Measurements from ENCODE around the gene SPEM3. TPM values are rescaled to one million over a fixed set of nuclear protein-coding genes. Genes with fewer than 3 reads are reported as not detected.

The SPEM3 gene
- total RNA-seq, 1 donor from 2014 or later: not detected

DNA sequence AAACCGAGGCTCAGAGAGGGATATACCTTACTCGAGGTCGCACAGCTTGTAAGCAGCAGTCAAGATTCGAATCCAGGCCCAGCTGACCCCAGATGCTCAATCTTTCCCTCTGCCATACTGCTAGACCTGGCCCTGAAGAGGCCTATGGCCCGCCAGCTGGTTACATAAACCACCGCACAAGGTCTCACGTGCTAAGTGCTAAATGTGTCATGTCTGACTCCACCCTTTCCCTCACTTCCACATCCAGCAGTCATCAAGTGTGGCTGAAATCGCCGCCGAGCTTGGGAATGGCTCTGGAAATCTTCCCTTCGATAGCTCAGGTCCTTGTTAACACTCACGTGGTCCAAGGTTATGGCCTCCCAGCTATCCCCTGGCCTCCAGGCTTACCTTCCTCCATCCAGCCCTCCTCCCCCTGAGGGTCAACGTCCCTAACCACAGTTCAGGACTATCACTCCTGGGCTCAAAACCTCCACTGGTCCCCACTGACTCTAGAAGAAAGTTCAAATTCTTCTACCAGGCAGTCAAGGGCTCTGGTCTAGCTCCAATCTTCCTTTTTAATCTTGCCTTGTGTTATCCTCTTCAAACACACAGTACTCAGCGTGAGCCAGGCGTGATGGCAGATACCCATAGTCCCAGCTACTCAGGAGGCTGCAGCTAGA, 47.2 kb downstream of the SPEM3 start:
- H3K4me3 Mint-ChIP-seq: peak overlapping the region; percentile 11

DNA sequence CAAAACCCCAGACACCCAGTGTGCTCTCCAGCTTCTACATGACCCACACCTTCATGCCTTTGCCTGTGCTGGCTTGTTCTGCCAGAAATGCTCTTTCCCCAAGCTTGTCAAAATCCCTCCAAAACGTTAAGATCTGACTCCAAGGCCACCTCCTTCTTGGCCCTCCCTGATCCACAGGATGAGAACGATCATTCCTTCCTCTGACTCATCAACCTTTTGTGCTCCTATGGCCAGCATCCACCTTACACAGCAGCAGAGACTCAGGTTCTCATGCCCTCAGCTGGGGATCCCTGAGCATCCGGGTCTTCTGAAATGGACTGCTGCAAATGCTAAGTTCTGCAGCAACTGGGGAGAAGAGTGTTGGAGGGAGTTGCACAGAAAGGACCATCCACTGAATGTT, 47.8 kb downstream of the SPEM3 start:
- Histone ChIP-seq H4K20me1 (ENCODE audit: low read depth) (peaks cover 29% of the 10 kb centered on the region), H3K4me3 (no peak overlapping the region), H3K9me3 (ENCODE audit: low read depth) (no peaks in the 10 kb centered on the region), H2AFZ (replicated peaks) (no peak overlapping the region), H3K27me3 (no peaks in the 10 kb centered on the region), H3F3A (ENCODE audit: low read depth) (peaks cover 24% of the 10 kb centered on the region), H3K36me3 (no peaks in the 10 kb centered on the region), H3K79me2 (ENCODE audit: low read depth) (peaks cover 73% of the 10 kb centered on the region), H3K4me2 (no peak overlapping the region), H3K27ac (no peak overlapping the region), H3K4me1 (peaks cover 15% of the 10 kb centered on the region), H3K9ac (no peak overlapping the region)
- H3K27ac Mint-ChIP-seq: peak overlapping the region; percentile 73
- no peak for DNase-seq (ENCODE audit: low spot score)
- peaks cover 10% of the 10 kb centered on the region for H3K27me3 Mint-ChIP-seq (ENCODE audit: insufficient read depth, low read depth)
- peaks cover 40% of the 10 kb centered on the region for H3K4me1 Mint-ChIP-seq
- peak overlapping the region; percentile 11 for H3K4me3 Mint-ChIP-seq
- H3K36me3 Mint-ChIP-seq: peaks cover 7% of the 10 kb centered on the region
- no peaks in the 10 kb centered on the region for H3K9me3 Mint-ChIP-seq
- no peak for TF ChIP-seq EZH2 (IDR thresholded peaks at IDR 0.05)
- TF ChIP-seq EZH2phosphoT487 (IDR thresholded peaks at IDR 0.05): no peak
- no peak for TF ChIP-seq CTCF (IDR thresholded peaks at IDR 0.05)

More for the DNA sequence above, 47.2 kb downstream of the SPEM3 start:
- Mint-ChIP-seq H3K27me3 (ENCODE audit: insufficient read depth, low read depth) (peaks cover 10% of the 10 kb centered on the region), H3K4me1 (peaks cover 35% of the 10 kb centered on the region), H3K9me3 (no peaks in the 10 kb centered on the region), H3K36me3 (peaks cover 7% of the 10 kb centered on the region), H3K27ac (peak overlapping the region; percentile 73)
- no peak overlapping the region for H2AFZ ChIP-seq (replicated peaks)
- H3K36me3 ChIP-seq: no peaks in the 10 kb centered on the region
- H3K9me3 ChIP-seq (ENCODE audit: low read depth): no peaks in the 10 kb centered on the region
- no peak for DNase-seq (ENCODE audit: low spot score)
- no peaks in the 10 kb centered on the region for H3K27me3 ChIP-seq
- no peak overlapping the region for H3K4me3 ChIP-seq
- H3K4me2 ChIP-seq: no peak overlapping the region
- no peak overlapping the region for H3K27ac ChIP-seq
- H3K9ac ChIP-seq: no peak overlapping the region
- peaks cover 29% of the 10 kb centered on the region for H4K20me1 ChIP-seq (ENCODE audit: low read depth)
- H3K4me1 ChIP-seq: peaks cover 10% of the 10 kb centered on the region
- TF ChIP-seq EZH2phosphoT487 (IDR thresholded peaks at IDR 0.05) (no peak), EZH2 (IDR thresholded peaks at IDR 0.05) (no peak), CTCF (IDR thresholded peaks at IDR 0.05) (no peak)
- peaks cover 24% of the 10 kb centered on the region for H3F3A ChIP-seq (ENCODE audit: low read depth)
- peaks cover 78% of the 10 kb centered on the region for H3K79me2 ChIP-seq (ENCODE audit: low read depth)

DNA sequence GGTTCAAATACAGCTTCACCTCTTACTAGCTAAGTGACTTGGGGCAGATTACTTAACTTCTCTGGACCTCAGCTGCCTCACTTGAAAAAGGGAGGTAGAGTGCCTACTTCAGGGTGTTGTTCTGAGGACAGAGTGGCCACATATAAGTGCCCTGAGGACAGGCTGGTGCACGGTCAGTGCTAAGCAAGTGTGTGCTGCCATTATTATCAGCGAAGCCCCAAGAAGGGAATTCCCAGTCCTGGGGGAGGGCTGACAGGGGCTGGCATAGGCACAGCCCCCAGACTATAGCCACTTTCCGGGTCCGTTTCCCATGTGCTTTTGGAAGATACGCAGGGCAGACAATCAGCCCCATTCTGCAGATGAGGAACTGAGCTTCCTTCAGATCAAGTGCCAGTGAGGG, 48.3 kb downstream of the SPEM3 start:
- no peak overlapping the region for H3K9ac ChIP-seq
- H3K4me1 Mint-ChIP-seq: peaks cover 44% of the 10 kb centered on the region
- H2AFZ ChIP-seq (replicated peaks): no peak overlapping the region
- no peaks in the 10 kb centered on the region for H3K9me3 ChIP-seq (ENCODE audit: low read depth)
- peaks cover 24% of the 10 kb centered on the region for H3F3A ChIP-seq (ENCODE audit: low read depth)
- no peaks in the 10 kb centered on the region for H3K9me3 Mint-ChIP-seq
- H3K27me3 Mint-ChIP-seq (ENCODE audit: insufficient read depth, low read depth): peaks cover 10% of the 10 kb centered on the region
- no peaks in the 10 kb centered on the region for H3K27me3 ChIP-seq
- H3K36me3 Mint-ChIP-seq: peaks cover 7% of the 10 kb centered on the region
- DNase-seq (ENCODE audit: low spot score): no peak
- no peak overlapping the region for H3K4me3 ChIP-seq
- H3K27ac Mint-ChIP-seq: no peak overlapping the region
- peaks cover 15% of the 10 kb centered on the region for H3K4me1 ChIP-seq
- TF ChIP-seq CTCF (IDR thresholded peaks at IDR 0.05) (no peak), EZH2 (IDR thresholded peaks at IDR 0.05) (no peak), EZH2phosphoT487 (IDR thresholded peaks at IDR 0.05) (no peak)
- peak overlapping the region; percentile 91 for H3K4me3 Mint-ChIP-seq
- no peak overlapping the region for H3K4me2 ChIP-seq
- H3K36me3 ChIP-seq: no peaks in the 10 kb centered on the region
- H4K20me1 ChIP-seq (ENCODE audit: low read depth): peaks cover 26% of the 10 kb centered on the region
- H3K79me2 ChIP-seq (ENCODE audit: low read depth): peaks cover 73% of the 10 kb centered on the region
- no peak overlapping the region for H3K27ac ChIP-seq
